Stimulated activated CD8-positive, alpha-beta memory T cell treated with anti-CD3 and anti-CD28 coated beads, Interleukin-15, amount 100 ng/mL, for 48 hours (primary cell): Measurements from ENCODE around the gene ZNF625.
"Not testable (repeated sequence)": the region's sequence is repeated elsewhere in the genome, so short reads cannot be mapped to it uniquely, and the experiment has no call there.

Source experiments
- DNase-seq, 2 donors: peaks; one replicate each; pipeline ENCODE4 v3.0.0-alpha.2; 2020; ENCODE audit warnings: low read depth in 2 of 2

Gene ZNF625

GRCh38 chr19:12137221-12137940, 19.2 kb downstream of the ZNF625 start:
- DNase-seq: no peak

- no peak for DNase-seq
Measured at GRCh38 chr19:12133069-12133468, 23.5 kb downstream of the ZNF625 start.

GRCh38 chr19:12126707-12127106, 29.8 kb downstream of the ZNF625 start:
- no peak for DNase-seq

GRCh38 chr19:12117201-12117970, 39.1 kb downstream of the ZNF625 start:
- DNase-seq: no peak

GRCh38 chr19:12113121-12113520, 43.4 kb downstream of the ZNF625 start:
- DNase-seq: no peak

- peak in 1 of 2 donors; percentile 3 for DNase-seq
Measured at GRCh38 chr19:12112701-12113100, 43.8 kb downstream of the ZNF625 start.

- no peak for DNase-seq
Measured at GRCh38 chr19:12111943-12112637, 44.4 kb downstream of the ZNF625 start.

- DNase-seq: no peak
Measured at GRCh38 chr19:12111176-12111575, 45.4 kb downstream of the ZNF625 start.

- DNase-seq: not testable (repeated sequence)
Measured at GRCh38 chr19:12103909-12104308, 52.6 kb downstream of the ZNF625 start.

- DNase-seq: no peak
Measured at GRCh38 chr19:12098040-12098439, 58.5 kb downstream of the ZNF625 start.

- no peak for DNase-seq
Measured at GRCh38 chr19:12095111-12095790, 61.3 kb downstream of the ZNF625 start.
